Aorta (tissue), 5 donors: ENCODE results near the gene SELENOT. TPM values are rescaled to one million over a fixed set of nuclear protein-coding genes. Genes with fewer than 3 reads are reported as not detected.

Experiments used
- ATAC-seq: fragments of 200-7000 bp; cut with Tn5 transposase; one replicate; pipeline ENCODE4 v1.9.1; 2022; ENCODE audit warnings: moderate library complexity; ENCODE audit not compliant: low FRiP score
- DNase-seq, 2 donors: peaks; one replicate each; pipeline ENCODE4 v3.0.0-alpha.2; 2020
- H3K27ac ChIP-seq, 2 donors: one replicate each; pipeline ENCODE4 v1.5.1; 2013; ENCODE audit warnings: low read length in 2 of 2, mild to moderate bottlenecking in 2 of 2, moderate library complexity in 2 of 2, control low read depth in 1 of 2, inconsistent platforms in 1 of 2, low read depth in 1 of 2
- H3K27me3 ChIP-seq, 2 donors: one replicate each; pipeline ENCODE4 v1.6.1; 2013; ENCODE audit warnings: control low read depth in 1 of 2, low read length in 1 of 2, mild to moderate bottlenecking in 1 of 2, moderate library complexity in 1 of 2; ENCODE audit not compliant: insufficient read depth in 2 of 2, control insufficient read depth in 1 of 2
- H3K36me3 ChIP-seq, 2 donors: one replicate each; pipeline ENCODE4 v1.6.1; 2013; ENCODE audit warnings: control low read depth in 1 of 2, low read length in 1 of 2, mild to moderate bottlenecking in 1 of 2; ENCODE audit not compliant: insufficient read depth in 2 of 2, control insufficient read depth in 1 of 2
- H3K4me1 ChIP-seq, 2 donors: one replicate each; pipeline ENCODE4 v1.6.1; 2013; ENCODE audit warnings: low read length in 2 of 2, control low read depth in 1 of 2, mild to moderate bottlenecking in 1 of 2, moderate library complexity in 1 of 2; ENCODE audit not compliant: insufficient read depth in 2 of 2, control insufficient read depth in 1 of 2
- H3K4me3 ChIP-seq, 2 donors: one replicate each; pipeline ENCODE4 v1.5.1; 2013; ENCODE audit warnings: low read length in 2 of 2, control low read depth in 1 of 2, mild to moderate bottlenecking in 1 of 2
- H3K9me3 ChIP-seq: one replicate; pipeline ENCODE4 v1.6.1; 2013; ENCODE audit warnings: mild to moderate bottlenecking, low read length; ENCODE audit not compliant: control insufficient read depth
- WGBS, 2 donors: extraction: QIAGEN DNeasy Blood & Tissue Kit; methylation state at CpG; one replicate each; pipeline ENCODE4 v1.1.7; 2013; 5-methylcytosine and 5-hydroxymethylcytosine counted together
- intact Hi-C, 2 donors: fragments of 100-400 bp; cut with DNase I; formaldehyde crosslinking; loops; one replicate each; pipeline versions ENCODE4 v1.14.2 to v1.15.0; 2022
- polyA plus RNA-seq, 2 donors: library from polyadenylated mRNA; stranded (reverse); fragments of 200-250 nt; gene quantifications; one replicate each; pipeline ENCODE4 v1.2.3, GENCODE V29; 2013
- total RNA-seq, 2 donors: library from RNA; stranded (reverse); fragmentation: NEBNext Ultra II Directional; extraction: Animal tissue kit (Norgen Biotek cat#: 25700); gene quantifications; one replicate each; pipeline ENCODE4 v1.2.1, GENCODE V29; 2021
- donor health status: healthy with polysubstance abuse.
- donor health status: Bipolar disorder and iron deficiency.
- donor health status: DM: no; HTN: no; CAD: no.
- donor health status: DM: no; HTN: no; CAD: no.
- donor health status: DM: yes; HTN: yes; CAD: no.

Gene SELENOT
- total and polyA plus RNA-seq, 4 donors, result 60.8 to 93.0 (median 82.4) TPM

- H3K27me3 ChIP-seq, result no peaks in the 10 kb centered on the region
- peak overlapping the region; percentile 51 to 88 for H3K4me3 ChIP-seq
- ATAC-seq (no peak), DNase-seq (no peak)
- H3K4me1 ChIP-seq, result no peaks in the 10 kb centered on the region
- no peaks in the 10 kb centered on the region for H3K9me3 ChIP-seq
- H3K36me3 ChIP-seq, result no peaks in the 10 kb centered on the region
- no peak overlapping the region for H3K27ac ChIP-seq
- intact Hi-C loops, result loop anchor here (5.0 to 10.0 kb wide), 3 partner anchors 55 to 160 kb away; partner anchors contain the start of genes EIF2A (in 1 of the 2), ERICH6 (in 1 of the 2), SERP1 (in 1 of the 2) and SIAH2 (in 1 of the 2)
- WGBS, 2 donors, result 25 to 33% methylated on average over 6 of the region's 6 CpGs
Observed at GRCh38 chr3:150602426-150603152, 532 bp upstream of the SELENOT start.

- intact Hi-C loops, result loop anchor here (5.0 to 10.0 kb wide), 3 partner anchors 57 to 158 kb away; partner anchors contain the start of genes EIF2A (in 1 of the 2), ERICH6 (in 1 of the 2), SERP1 (in 1 of the 2) and SIAH2 (in 1 of the 2)
- peak overlapping the region; percentile 64 to 71 for H3K27ac ChIP-seq
- ATAC-seq (no peak), DNase-seq (no peak)
- 0% methylated on average over 11 of the region's 11 CpGs for WGBS, 2 donors
- H3K4me3 ChIP-seq, result peak overlapping the region; percentile 45 to 88
- no peaks in the 10 kb centered on the region for H3K9me3 ChIP-seq
- H3K36me3 ChIP-seq, result no peaks in the 10 kb centered on the region
- no peaks in the 10 kb centered on the region for H3K27me3 ChIP-seq
- peaks cover 0 to 1% of the 10 kb centered on the region in 2 donors for H3K4me1 ChIP-seq
Observed at GRCh38 chr3:150603980-150604319, 829 bp downstream of the SELENOT start.

- Histone ChIP-seq H3K36me3 (no peaks in the 10 kb centered on the region), H3K4me1 (peaks cover 0 to 6% of the 10 kb centered on the region in 2 donors), H3K4me3 (no peak overlapping the region), H3K9me3 (no peaks in the 10 kb centered on the region), H3K27ac (no peak overlapping the region), H3K27me3 (no peaks in the 10 kb centered on the region)
- WGBS, 2 donors, result 79 to 82% methylated on average over 9 of the region's 9 CpGs
- peak in 1 of 2 donors; percentile 51 for DNase-seq
- intact Hi-C loops, result loop anchor here in 1 of 2 donors (10.0 kb wide), 1 partner anchor 99 kb away; the partner anchor contains the start of gene ERICH6
- no peak for ATAC-seq
Observed at GRCh38 chr3:150605998-150606641, 3.0 kb downstream of the SELENOT start.

- no peak for DNase-seq
- no peaks in the 10 kb centered on the region for H3K27me3 ChIP-seq
- H3K4me1 ChIP-seq, result peaks cover 0 to 6% of the 10 kb centered on the region in 2 donors
- intact Hi-C loops, result loop anchor here in 1 of 2 donors (10.0 kb wide), 1 partner anchor 97 kb away; the partner anchor contains the start of gene ERICH6
- H3K9me3 ChIP-seq, result no peaks in the 10 kb centered on the region
- ATAC-seq, result no peak
- no peak overlapping the region for H3K4me3 ChIP-seq
- H3K27ac ChIP-seq, result no peak overlapping the region
- no peaks in the 10 kb centered on the region for H3K36me3 ChIP-seq
- WGBS, 2 donors, result 73 to 78% methylated on average over 8 of the region's 8 CpGs
Observed at GRCh38 chr3:150607267-150608065, 4.3 kb downstream of the SELENOT start.

- no peaks in the 10 kb centered on the region for H3K36me3 ChIP-seq
- no peaks in the 10 kb centered on the region for H3K27me3 ChIP-seq
- no peak for DNase-seq
- no peak overlapping the region for H3K27ac ChIP-seq
- no peak overlapping the region for H3K4me3 ChIP-seq
- ATAC-seq, result no peak
- H3K4me1 ChIP-seq, result peaks cover 0 to 6% of the 10 kb centered on the region in 2 donors
- intact Hi-C loops, result loop anchor here in 1 of 2 donors (10.0 kb wide), 1 partner anchor 95 kb away; the partner anchor contains the start of gene ERICH6
- no peaks in the 10 kb centered on the region for H3K9me3 ChIP-seq
- 0% methylated on average over 1 of the region's 1 CpG for WGBS, 2 donors
Observed at GRCh38 chr3:150609988-150610387, 6.9 kb downstream of the SELENOT start.

GRCh38 chr3:150610785-150611184 is 7.7 kb downstream of the SELENOT start:
- intact Hi-C loops, result no loop called here
- DNase-seq (no peak), ATAC-seq (no peak)
- H3K27me3 ChIP-seq, result no peaks in the 10 kb centered on the region
- H3K4me1 ChIP-seq, result peaks cover 0 to 6% of the 10 kb centered on the region in 2 donors
- no peak overlapping the region for H3K27ac ChIP-seq
- no peaks in the 10 kb centered on the region for H3K36me3 ChIP-seq
- H3K9me3 ChIP-seq, result no peaks in the 10 kb centered on the region
- no peak overlapping the region for H3K4me3 ChIP-seq
- WGBS, 2 donors, result 50 to 77% methylated on average over 1 of the region's 1 CpG

GRCh38 chr3:150611666-150612065 is 8.5 kb downstream of the SELENOT start:
- H3K27ac ChIP-seq, result no peak overlapping the region
- no peak overlapping the region for H3K4me3 ChIP-seq
- no peak for DNase-seq
- no peaks in the 10 kb centered on the region for H3K27me3 ChIP-seq
- H3K4me1 ChIP-seq, result peaks cover 0 to 6% of the 10 kb centered on the region in 2 donors
- no peaks in the 10 kb centered on the region for H3K9me3 ChIP-seq
- WGBS, 2 donors, result 98 to 99% methylated on average over 34 of the region's 34 CpGs
- no peaks in the 10 kb centered on the region for H3K36me3 ChIP-seq
- no peak for ATAC-seq
- intact Hi-C loops, result no loop called here

- 91 to 93% methylated on average over 1 of the region's 1 CpG for WGBS, 2 donors
Observed at GRCh38 chr3:150612494-150612893, 9.4 kb downstream of the SELENOT start.

More at GRCh38 chr3:150612494-150612893, 9.4 kb downstream of the SELENOT start:
- ATAC-seq, result no peak
- no peak overlapping the region for H3K27ac ChIP-seq
- intact Hi-C loops, result no loop called here
- H3K4me1 ChIP-seq, result peaks cover 0 to 6% of the 10 kb centered on the region in 2 donors
- H3K9me3 ChIP-seq, result no peaks in the 10 kb centered on the region
- no peaks in the 10 kb centered on the region for H3K36me3 ChIP-seq
- no peaks in the 10 kb centered on the region for H3K27me3 ChIP-seq
- no peak overlapping the region for H3K4me3 ChIP-seq
- DNase-seq, result no peak
